CD4-positive, alpha-beta T cell treated with Interleukin-4 for 1 hour (primary cell): ENCODE results near the gene SUB1.

Source experiments
- DNase-seq, 2 donors: peaks; one replicate each; pipeline ENCODE4 v3.0.0-alpha.2; 2020 to 2022

SUB1 gene

GRCh38 chr5:32646061-32646969 is 61.0 kb downstream of the SUB1 start:
- no peak for DNase-seq

- DNase-seq, result no peak
These were observed 65.7 kb downstream of the SUB1 start for GRCh38 chr5:32651088-32651487.

- DNase-seq, result no peak
These were observed 66.3 kb downstream of the SUB1 start for GRCh38 chr5:32651638-32652037.
